ENCODE data around the gene SLC12A7.

SLC12A7 gene

DNA sequence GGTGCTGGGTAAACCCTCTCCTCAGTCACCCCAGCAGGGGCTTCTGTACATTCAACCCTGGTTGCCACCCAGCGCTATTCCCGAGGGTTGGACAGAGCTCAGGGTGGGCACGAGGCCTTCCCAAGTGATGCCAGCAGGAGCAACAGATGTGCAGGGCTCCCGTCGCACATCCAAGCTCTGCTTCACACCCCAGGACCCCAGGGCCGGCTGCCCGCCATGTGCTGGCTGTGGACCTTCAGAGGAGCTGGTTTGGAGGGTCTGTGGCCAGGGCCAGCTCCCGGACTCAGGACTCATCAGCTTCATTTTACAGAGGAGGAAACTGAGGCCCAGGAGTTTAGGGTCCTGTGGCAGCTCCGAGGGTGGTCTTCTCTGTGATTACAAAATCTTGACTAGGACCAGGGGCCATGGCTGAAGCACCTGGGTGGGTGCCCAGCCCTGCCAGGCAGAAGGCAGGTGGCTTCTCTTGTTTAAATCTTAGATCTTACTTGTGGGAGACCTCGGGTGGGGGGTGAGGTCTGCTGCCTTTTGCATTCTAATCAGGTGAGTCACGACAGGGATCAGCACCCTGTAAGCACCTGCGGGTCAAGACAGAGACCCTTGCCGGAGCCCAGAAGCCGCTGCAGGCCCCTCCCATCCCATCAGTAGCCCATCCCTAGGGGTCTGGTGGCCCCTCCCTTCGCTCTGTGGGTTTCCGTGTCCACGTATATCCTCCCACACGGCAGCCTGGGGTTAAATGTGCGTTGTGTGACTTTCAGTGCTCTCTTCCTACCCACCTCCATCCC is 2.1 kb upstream of the SLC12A7 start:
- no peak for DNase-seq
- no peaks in the 10 kb centered on the region for H3K9me3 ChIP-seq
- intact Hi-C loops (cut with DNase I; ENCODE audit: low total_unique reads): no loop called here
- TF ChIP-seq, protein P1, sequence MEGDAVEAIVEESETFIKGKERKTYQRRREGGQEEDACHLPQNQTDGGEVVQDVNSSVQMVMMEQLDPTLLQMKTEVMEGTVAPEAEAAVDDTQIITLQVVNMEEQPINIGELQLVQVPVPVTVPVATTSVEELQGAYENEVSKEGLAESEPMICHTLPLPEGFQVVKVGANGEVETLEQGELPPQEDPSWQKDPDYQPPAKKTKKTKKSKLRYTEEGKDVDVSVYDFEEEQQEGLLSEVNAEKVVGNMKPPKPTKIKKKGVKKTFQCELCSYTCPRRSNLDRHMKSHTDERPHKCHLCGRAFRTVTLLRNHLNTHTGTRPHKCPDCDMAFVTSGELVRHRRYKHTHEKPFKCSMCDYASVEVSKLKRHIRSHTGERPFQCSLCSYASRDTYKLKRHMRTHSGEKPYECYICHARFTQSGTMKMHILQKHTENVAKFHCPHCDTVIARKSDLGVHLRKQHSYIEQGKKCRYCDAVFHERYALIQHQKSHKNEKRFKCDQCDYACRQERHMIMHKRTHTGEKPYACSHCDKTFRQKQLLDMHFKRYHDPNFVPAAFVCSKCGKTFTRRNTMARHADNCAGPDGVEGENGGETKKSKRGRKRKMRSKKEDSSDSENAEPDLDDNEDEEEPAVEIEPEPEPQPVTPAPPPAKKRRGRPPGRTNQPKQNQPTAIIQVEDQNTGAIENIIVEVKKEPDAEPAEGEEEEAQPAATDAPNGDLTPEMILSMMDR (IDR thresholded peaks at IDR 0.05): no peak
- no peak overlapping the region for H3K27ac ChIP-seq
- H3K36me3 ChIP-seq: no peaks in the 10 kb centered on the region
- no peak overlapping the region for H3K4me3 ChIP-seq
- peaks cover 0 to 31% of the 10 kb centered on the region in 2 donors for H3K27me3 ChIP-seq
- peaks cover 0 to 23% (median 6%) of the 10 kb centered on the region in 4 donors for H3K4me1 ChIP-seq

DNA sequence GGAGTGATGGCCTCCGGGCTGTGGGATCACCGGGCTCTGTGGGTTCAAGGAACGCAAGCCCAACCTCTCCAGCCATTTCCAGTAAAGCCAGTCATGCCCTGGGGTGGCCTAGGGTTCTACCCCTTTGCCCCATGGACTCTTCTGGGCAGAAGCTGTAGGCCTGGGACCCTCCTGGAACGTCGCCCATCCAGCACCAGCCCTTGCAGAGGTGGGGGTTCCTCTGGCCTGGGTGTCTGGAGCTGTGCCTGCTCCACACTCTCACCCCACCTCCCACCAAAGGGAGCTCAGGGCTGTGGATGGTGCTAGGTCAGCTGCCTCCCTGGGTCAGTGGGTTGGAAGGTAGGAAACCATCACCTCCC is 1.4 kb upstream of the SLC12A7 start:
- TF ChIP-seq, protein P1 (IDR thresholded peaks at IDR 0.05): no peak
- intact Hi-C loops (cut with DNase I; ENCODE audit: low total_unique reads): no loop called here
- peaks cover 0 to 16% (median 6%) of the 10 kb centered on the region in 4 donors for H3K4me1 ChIP-seq

DNA sequence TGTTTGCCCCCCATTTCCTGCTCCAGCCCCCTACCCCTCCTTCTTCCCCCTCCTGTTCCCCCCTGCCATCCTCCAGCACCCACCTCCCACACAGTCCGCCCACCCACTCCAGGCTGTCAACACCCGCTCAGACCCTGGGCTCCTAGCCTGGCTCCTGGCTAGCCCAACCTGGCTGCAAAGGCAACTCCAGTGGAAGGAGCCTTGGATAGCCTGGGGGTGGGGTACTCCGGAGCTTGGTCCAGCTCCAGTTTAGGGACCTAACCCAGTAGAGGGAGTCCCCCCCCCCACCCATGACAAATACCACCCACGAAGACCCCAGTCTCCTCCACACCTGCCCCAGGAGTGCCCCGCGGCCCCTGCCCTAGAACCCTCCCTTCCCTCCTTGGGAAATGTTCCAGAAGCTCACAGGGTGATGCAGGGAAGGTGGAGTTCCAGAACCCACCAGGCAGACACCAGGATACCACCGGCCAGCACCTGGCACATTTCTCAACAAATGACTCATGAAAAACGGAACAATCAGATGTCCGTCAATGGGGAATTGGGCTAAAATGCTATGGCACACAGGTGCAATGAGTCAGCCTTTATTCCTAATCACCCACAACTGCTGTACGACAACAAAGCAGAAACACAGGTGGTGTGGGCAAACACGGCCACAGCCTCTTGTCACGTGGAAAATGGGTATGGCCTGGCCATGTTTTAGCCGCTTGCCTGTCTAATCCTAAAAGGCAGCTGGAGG is 901 bp upstream of the SLC12A7 start:
- intact Hi-C loops (cut with DNase I; ENCODE audit: low total_unique reads): no loop called here
- Histone ChIP-seq H3K27me3 (peaks cover 0 to 28% of the 10 kb centered on the region in 2 donors), H3K4me1 (peaks cover 0 to 16% (median 6%) of the 10 kb centered on the region in 4 donors), H3K4me3 (no peak overlapping the region), H3K27ac (no peak overlapping the region), H3K9me3 (no peaks in the 10 kb centered on the region), H3K36me3 (no peaks in the 10 kb centered on the region)
- DNase-seq: no peak
- TF ChIP-seq, protein P1 (IDR thresholded peaks at IDR 0.05): no peak

More for the DNA sequence above, 1.4 kb upstream of the SLC12A7 start:
- Histone ChIP-seq H3K27me3 (peaks cover 0 to 28% of the 10 kb centered on the region in 2 donors), H3K9me3 (no peaks in the 10 kb centered on the region), H3K4me3 (no peak overlapping the region), H3K36me3 (no peaks in the 10 kb centered on the region), H3K27ac (no peak overlapping the region)
- DNase-seq: no peak

DNA sequence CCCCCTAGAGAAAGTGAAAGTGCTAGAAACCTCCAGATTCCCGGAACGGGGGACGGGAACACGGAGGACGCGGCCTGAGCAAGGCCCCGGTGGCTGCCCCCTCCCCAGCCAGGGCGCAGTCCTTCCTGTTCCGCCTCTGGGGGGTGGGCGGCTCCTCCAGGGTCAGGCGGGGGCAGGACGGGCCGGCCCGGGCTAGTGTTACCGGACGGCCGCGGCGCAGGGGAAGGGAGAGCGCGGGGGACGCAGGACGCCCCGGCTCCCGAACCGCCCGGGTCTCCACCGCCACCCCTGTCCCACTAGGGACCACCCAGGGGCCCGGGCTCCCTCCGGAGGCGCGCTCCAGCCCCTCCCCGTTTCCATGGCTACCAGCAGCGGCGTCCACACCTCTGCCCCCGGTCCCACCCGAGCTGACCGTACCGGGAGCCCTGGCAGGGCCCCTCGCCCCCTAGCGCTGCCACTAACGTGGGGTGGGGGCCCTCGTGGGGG is 579 bp downstream of the SLC12A7 start:
- H3K27me3 ChIP-seq: peaks cover 0 to 24% of the 10 kb centered on the region in 2 donors
- H3K4me1 ChIP-seq: peaks cover 0 to 20% (median 6%) of the 10 kb centered on the region in 4 donors
- H3K9me3 ChIP-seq: no peaks in the 10 kb centered on the region
- intact Hi-C loops (cut with DNase I; ENCODE audit: low total_unique reads): no loop called here
- H3K4me3 ChIP-seq: peak overlapping the region; percentile 86 to 90
- H3K27ac ChIP-seq: peak overlapping the region; percentile 75 to 78
- peaks cover 0 to 4% (median 0%) of the 10 kb centered on the region in 3 donors for H3K36me3 ChIP-seq
- no peak for DNase-seq
- TF ChIP-seq, protein P1 (IDR thresholded peaks at IDR 0.05): no peak

DNA sequence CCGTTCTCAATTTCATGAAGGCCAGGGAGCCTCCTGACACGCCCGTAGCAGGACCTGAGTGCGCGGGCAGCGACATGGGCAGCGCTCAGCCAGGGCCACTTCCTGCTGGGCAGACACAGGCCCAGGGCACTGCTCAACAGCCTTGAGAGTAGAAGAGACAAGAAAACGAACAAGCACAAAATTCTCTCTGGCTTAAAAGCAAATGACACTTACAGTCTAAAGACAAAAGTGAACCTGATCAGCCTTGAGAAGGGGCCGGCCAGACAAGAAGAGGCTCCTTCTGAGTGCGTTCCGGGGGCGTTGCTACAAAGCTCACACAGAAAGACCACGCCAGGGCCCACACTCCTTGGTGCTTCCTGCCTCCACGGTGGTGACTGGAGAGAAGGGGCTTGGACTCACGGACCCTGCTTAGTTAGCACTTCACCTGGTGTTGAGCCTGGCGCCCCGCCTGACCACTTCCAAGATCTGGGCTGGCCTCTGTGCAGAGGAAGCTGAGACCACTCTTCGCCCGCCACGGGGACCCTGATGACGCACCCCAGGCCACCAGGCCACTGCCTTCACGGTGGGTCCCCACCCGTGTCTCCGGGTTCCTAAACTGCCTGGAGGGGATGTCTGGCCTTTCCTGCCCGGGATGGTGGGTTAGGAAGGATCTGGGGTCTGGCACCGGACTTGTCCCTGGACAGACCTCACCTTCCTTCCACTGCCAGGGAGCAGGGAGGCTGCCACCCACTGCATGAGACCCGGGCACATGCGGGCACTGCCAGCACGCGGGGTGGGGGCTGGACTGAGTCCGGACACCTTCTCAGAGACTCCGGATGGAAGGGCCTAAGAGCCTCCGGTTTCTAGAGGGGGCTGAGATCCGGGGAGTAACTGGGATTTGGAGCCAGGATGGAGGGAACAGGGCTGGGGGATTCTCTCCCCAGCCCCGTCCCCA is 1.3 kb downstream of the SLC12A7 start:
- Histone ChIP-seq H3K36me3 (peaks cover 0 to 4% (median 0%) of the 10 kb centered on the region in 3 donors), H3K27ac (peak overlapping the region; percentile 75 to 78), H3K27me3 (peaks cover 0 to 22% of the 10 kb centered on the region in 2 donors), H3K4me3 (peak overlapping the region; percentile 86 to 90), H3K9me3 (no peaks in the 10 kb centered on the region), H3K4me1 (peaks cover 0 to 20% (median 6%) of the 10 kb centered on the region in 4 donors)
- TF ChIP-seq, protein P1 (IDR thresholded peaks at IDR 0.05): no peak
- intact Hi-C loops (cut with DNase I; ENCODE audit: low total_unique reads): no loop called here
- DNase-seq: no peak
